Osteoblast (primary cell): ENCODE data around the gene PLEKHN1. TPM values are rescaled to one million over a fixed set of nuclear protein-coding genes. Genes with fewer than 3 reads are reported as not detected.

Source experiments
- DNase-seq: peaks from one replicate; pipeline ENCODE4 v3.0.0; 2011; ENCODE audit warnings: low spot score, mixed read lengths; ENCODE audit not compliant: insufficient read length; ENCODE audit errors: missing footprints
- H2AFZ ChIP-seq: 2 replicates; pipeline ENCODE4 v1.6.0; 2011; ENCODE audit warnings: mild to moderate bottlenecking, low read length
- H3K27ac ChIP-seq: 2 replicates; pipeline ENCODE4 v1.5.1; 2011; ENCODE audit warnings: mild to moderate bottlenecking, low read depth, low read length, moderate library complexity
- H3K27me3 ChIP-seq: 2 replicates; pipeline ENCODE4 v1.6.0; 2012; ENCODE audit warnings: mild to moderate bottlenecking, control low read depth, inconsistent platforms, low read length, moderate library complexity; ENCODE audit not compliant: insufficient read depth
- H3K36me3 ChIP-seq: 2 replicates; pipeline ENCODE4 v1.5.1; 2011; ENCODE audit warnings: mild to moderate bottlenecking, low read length, control low read depth, moderate library complexity; ENCODE audit not compliant: insufficient read depth
- H3K4me1 ChIP-seq: 2 replicates; pipeline ENCODE4 v1.5.1; 2011; ENCODE audit warnings: mild to moderate bottlenecking, low read length, control low read depth, moderate library complexity; ENCODE audit not compliant: insufficient read depth
- H3K4me2 ChIP-seq: 2 replicates; pipeline ENCODE4 v1.6.0; 2011; ENCODE audit warnings: mild to moderate bottlenecking, low read length; ENCODE audit not compliant: insufficient read depth
- H3K4me3 ChIP-seq: fragments of 200-600 bp; sonication (generic); 3 replicates; pipeline ENCODE4 v1.5.1; 2012; ENCODE audit warnings: mild to moderate bottlenecking, low read length, inconsistent platforms; ENCODE audit not compliant: insufficient read depth
- H3K79me2 ChIP-seq: 2 replicates; pipeline ENCODE4 v1.6.0; 2012; ENCODE audit warnings: mild to moderate bottlenecking, low read length, control low read depth, inconsistent platforms; ENCODE audit not compliant: insufficient read depth
- H3K9me3 ChIP-seq: 2 replicates; pipeline ENCODE4 v1.5.1; 2011; ENCODE audit warnings: low read depth, low read length, control low read depth
- H4K20me1 ChIP-seq: 2 replicates; pipeline ENCODE4 v1.6.0; 2012; ENCODE audit warnings: mild to moderate bottlenecking, low read length, control low read depth; ENCODE audit not compliant: insufficient read depth
- CTCF ChIP-seq: IDR thresholded peaks from 2 replicates; pipeline ENCODE4 v1.5.1; 2011; ENCODE audit warnings: mild to moderate bottlenecking, low read depth, low read length, moderate library complexity; ENCODE audit errors: extremely low read depth
- total RNA-seq: library from RNA; depleted of rRNA; stranded (reverse); fragments of >200 nt; gene quantifications from 2 replicates; pipeline ENCODE4 v1.2.3, GENCODE V29; 2012

The PLEKHN1 gene
- total RNA-seq, 1 donor, result 0.36 TPM

DNA sequence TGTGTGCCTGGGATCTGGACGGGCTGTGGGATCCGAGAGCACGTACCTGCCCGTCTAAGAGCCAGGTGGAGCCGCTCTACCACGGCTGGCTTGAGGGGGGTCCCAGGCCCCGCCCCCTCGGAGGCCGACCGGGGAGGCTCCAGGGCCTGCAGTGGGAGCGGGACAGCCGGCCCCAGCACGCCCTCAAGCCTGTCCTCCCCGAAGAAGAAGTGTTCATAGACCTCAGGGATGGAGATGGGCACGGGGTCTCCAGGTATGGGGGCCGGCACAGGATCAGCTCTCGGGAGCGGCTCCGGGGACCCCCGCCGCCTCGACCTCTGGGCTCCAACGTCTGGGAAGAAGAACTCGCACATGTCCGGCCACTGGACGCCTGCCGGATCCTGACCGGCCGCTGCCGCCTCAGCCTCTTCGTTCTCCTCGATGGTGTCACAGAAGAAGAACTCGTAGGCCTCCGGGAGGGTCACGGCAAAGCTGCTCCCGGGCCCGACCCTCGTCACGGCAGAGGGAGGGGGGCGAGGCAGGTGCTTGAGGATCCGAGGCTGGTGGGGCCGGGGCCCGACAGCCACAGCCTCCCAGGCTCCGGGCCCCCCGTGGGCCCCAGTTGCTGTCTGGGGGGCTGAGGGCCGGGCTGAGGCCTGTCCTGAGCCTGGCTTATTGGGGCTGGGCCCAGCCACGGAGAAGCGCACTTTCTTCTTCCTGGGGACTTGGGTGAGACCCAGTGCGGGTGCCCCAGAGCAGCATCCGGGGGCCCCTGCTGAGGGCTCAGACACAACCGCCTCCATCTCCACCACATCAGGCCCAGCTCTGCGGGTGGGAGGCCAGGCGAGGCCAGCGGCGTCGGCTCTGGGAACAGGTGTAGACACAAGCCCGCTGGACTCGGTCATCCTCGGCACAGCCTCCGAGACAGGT lies 12.8 kb downstream of the PLEKHN1 start:
- H3K4me2 ChIP-seq, result no peak overlapping the region

GRCh38 chr1:979744-980072 lies 13.4 kb downstream of the PLEKHN1 start:
- H3K27me3 ChIP-seq, result no peaks in the 10 kb centered on the region
- TF ChIP-seq CTCF, result no peak
- H3K4me3 ChIP-seq, result no peak overlapping the region
- H3K36me3 ChIP-seq, result no peaks in the 10 kb centered on the region
- no peak overlapping the region for H2AFZ ChIP-seq
- no peak overlapping the region for H3K4me2 ChIP-seq
- no peaks in the 10 kb centered on the region for H3K9me3 ChIP-seq
- no peaks in the 10 kb centered on the region for H4K20me1 ChIP-seq
- no peaks in the 10 kb centered on the region for H3K79me2 ChIP-seq
- H3K4me1 ChIP-seq, result no peaks in the 10 kb centered on the region
- H3K27ac ChIP-seq, result no peak overlapping the region
- DNase-seq, result peak; percentile 73

More for the DNA sequence above, 12.8 kb downstream of the PLEKHN1 start:
- Histone ChIP-seq H3K4me1 (no peaks in the 10 kb centered on the region), H3K36me3 (no peaks in the 10 kb centered on the region), H3K79me2 (no peaks in the 10 kb centered on the region), H4K20me1 (no peaks in the 10 kb centered on the region), H3K27ac (no peak overlapping the region), H3K9me3 (no peaks in the 10 kb centered on the region), H2AFZ (no peak overlapping the region), H3K27me3 (no peaks in the 10 kb centered on the region), H3K4me3 (no peak overlapping the region)
- peak; percentile 87 for DNase-seq
- no peak for TF ChIP-seq CTCF

DNA sequence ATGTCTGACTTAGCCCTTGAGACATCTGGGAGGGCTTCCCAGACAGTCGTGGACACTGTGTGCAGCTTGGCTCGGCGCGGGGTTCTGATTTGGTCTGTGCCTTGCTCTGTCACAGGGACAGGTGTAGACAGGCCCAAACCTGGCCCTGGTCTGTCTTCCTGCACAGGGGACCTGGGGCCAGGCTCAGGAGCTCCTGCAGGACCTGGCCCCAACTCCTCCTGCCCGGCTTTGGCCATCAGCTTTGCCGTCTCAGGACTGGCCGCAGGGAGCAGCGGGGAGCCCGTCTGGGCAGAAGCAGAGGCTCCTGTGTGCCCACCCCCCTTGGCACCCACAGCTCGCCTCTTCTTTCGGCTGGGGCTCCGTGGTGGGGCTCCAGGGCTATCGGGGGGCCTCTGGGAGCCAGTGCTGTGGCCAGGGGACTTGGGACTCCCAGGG lies 13.9 kb downstream of the PLEKHN1 start:
- Histone ChIP-seq H3K27me3 (no peaks in the 10 kb centered on the region), H3K4me1 (no peaks in the 10 kb centered on the region), H2AFZ (no peak overlapping the region), H3K9me3 (no peaks in the 10 kb centered on the region), H4K20me1 (no peaks in the 10 kb centered on the region), H3K27ac (no peak overlapping the region), H3K4me3 (no peak overlapping the region), H3K4me2 (no peak overlapping the region), H3K79me2 (no peaks in the 10 kb centered on the region), H3K36me3 (no peaks in the 10 kb centered on the region)
- no peak for TF ChIP-seq CTCF
- peak; percentile 89 for DNase-seq

GRCh38 chr1:980602-981395 lies 14.5 kb downstream of the PLEKHN1 start:
- no peak for TF ChIP-seq CTCF
- H3K36me3 ChIP-seq, result no peaks in the 10 kb centered on the region
- no peaks in the 10 kb centered on the region for H3K79me2 ChIP-seq
- no peaks in the 10 kb centered on the region for H3K9me3 ChIP-seq
- H3K27ac ChIP-seq, result no peak overlapping the region
- peak; percentile 66 for DNase-seq
- no peaks in the 10 kb centered on the region for H4K20me1 ChIP-seq
- H3K27me3 ChIP-seq, result peaks cover 3% of the 10 kb centered on the region
- H3K4me3 ChIP-seq, result no peak overlapping the region
- no peaks in the 10 kb centered on the region for H3K4me1 ChIP-seq
- no peak overlapping the region for H2AFZ ChIP-seq
- no peak overlapping the region for H3K4me2 ChIP-seq
